Gastroesophageal sphincter (tissue), 4 donors: ENCODE measurements around the gene ROR1. TPM values are rescaled to one million over a fixed set of nuclear protein-coding genes. Genes with fewer than 3 reads are reported as not detected.

Source experiments
- ATAC-seq: fragments of 150-250 bp; one replicate; pipeline ENCODE4 v1.9.1; 2016; ENCODE audit warnings: mild to moderate bottlenecking, moderate library complexity
- H3K27ac ChIP-seq, 4 donors: fragments of 200-600 bp; sonication (generic) in 3 of 4; 1 replicate in 3 of 4; 2 replicates in 1 of 4; pipeline ENCODE4 v1.5.1; 2016 to 2019
- H3K27me3 ChIP-seq: fragments of 200-600 bp; sonication (generic); one replicate; pipeline ENCODE4 v1.5.1; 2019
- H3K36me3 ChIP-seq, 2 donors: fragments of 200-600 bp; sonication (generic); one replicate each; pipeline ENCODE4 v1.5.1; 2019; ENCODE audit warnings: control low read depth in 1 of 2
- H3K4me1 ChIP-seq, 3 donors: fragments of 200-600 bp; sonication (generic); 1 replicate in 2 of 3; 2 replicates in 1 of 3; pipeline ENCODE4 v1.5.1; 2016 to 2019; ENCODE audit warnings: control low read depth in 2 of 3
- H3K4me3 ChIP-seq, 2 donors: fragments of 200-600 bp; sonication (generic); one replicate each; pipeline ENCODE4 v1.5.1; 2019; ENCODE audit warnings: mild to moderate bottlenecking in 1 of 2, moderate library complexity in 1 of 2
- H3K9me3 ChIP-seq, 3 donors: fragments of 200-600 bp; sonication (generic); one replicate each; pipeline ENCODE4 v1.5.1; 2017 to 2019; ENCODE audit warnings: control low read depth in 2 of 3
- EP300 ChIP-seq: sonication (generic); formaldehyde crosslinking; IDR thresholded peaks from one replicate; pipeline ENCODE4 v1.6.1; 2017; ENCODE audit warnings: antibody characterized with exemption, mild to moderate bottlenecking
- POLR2A ChIP-seq, 2 donors: fragments of 450-650 bp; IDR thresholded peaks; one replicate each; pipeline ENCODE4 v1.6.1; 2017; ENCODE audit warnings: antibody characterized with exemption in 2 of 2, mild to moderate bottlenecking in 2 of 2, moderate library complexity in 1 of 2
- POLR2AphosphoS5 ChIP-seq: sonication (generic); formaldehyde crosslinking; IDR thresholded peaks from one replicate; pipeline ENCODE4 v1.6.1; 2017; ENCODE audit warnings: antibody characterized with exemption
- WGBS, 2 donors: methylation state at CpG; one replicate each; pipeline ENCODE4 v1.1.5; 2018; ENCODE audit warnings: low coverage in 1 of 2; 5-methylcytosine and 5-hydroxymethylcytosine counted together
- total RNA-seq, 4 donors: library from RNA; depleted of rRNA; stranded (reverse); fragments of >200 nt; gene quantifications; one replicate each; pipeline ENCODE4 v1.1.0, GENCODE V29; 2016
- TF ChIP-seq, protein P1 (sequence below), 4 experiments: fragments of 200-600 bp in 2 of 4; fragments of 450-650 bp in 2 of 4; sonication (generic) in 1 of 4; IDR thresholded peaks; one replicate each; pipeline ENCODE4 v1.5.1; 2017 to 2019; ENCODE audit warnings: antibody characterized with exemption in 4 of 4, mild to moderate bottlenecking in 2 of 4, moderate library complexity in 2 of 4

The ROR1 gene
- total RNA-seq, 4 donors from 2014 or later: 5.0 to 38.0 (median 8.3) TPM

GRCh38 chr1:64114012-64114525 lies 340.3 kb downstream of the ROR1 start:
- TF ChIP-seq POLR2A (IDR thresholded peaks at IDR 0.05) (no peak), POLR2AphosphoS5 (no peak), EP300 (no peak)
- TF ChIP-seq, protein P1, sequence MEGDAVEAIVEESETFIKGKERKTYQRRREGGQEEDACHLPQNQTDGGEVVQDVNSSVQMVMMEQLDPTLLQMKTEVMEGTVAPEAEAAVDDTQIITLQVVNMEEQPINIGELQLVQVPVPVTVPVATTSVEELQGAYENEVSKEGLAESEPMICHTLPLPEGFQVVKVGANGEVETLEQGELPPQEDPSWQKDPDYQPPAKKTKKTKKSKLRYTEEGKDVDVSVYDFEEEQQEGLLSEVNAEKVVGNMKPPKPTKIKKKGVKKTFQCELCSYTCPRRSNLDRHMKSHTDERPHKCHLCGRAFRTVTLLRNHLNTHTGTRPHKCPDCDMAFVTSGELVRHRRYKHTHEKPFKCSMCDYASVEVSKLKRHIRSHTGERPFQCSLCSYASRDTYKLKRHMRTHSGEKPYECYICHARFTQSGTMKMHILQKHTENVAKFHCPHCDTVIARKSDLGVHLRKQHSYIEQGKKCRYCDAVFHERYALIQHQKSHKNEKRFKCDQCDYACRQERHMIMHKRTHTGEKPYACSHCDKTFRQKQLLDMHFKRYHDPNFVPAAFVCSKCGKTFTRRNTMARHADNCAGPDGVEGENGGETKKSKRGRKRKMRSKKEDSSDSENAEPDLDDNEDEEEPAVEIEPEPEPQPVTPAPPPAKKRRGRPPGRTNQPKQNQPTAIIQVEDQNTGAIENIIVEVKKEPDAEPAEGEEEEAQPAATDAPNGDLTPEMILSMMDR (IDR thresholded peaks at IDR 0.05): no peak
- H3K27ac ChIP-seq: no peak overlapping the region
- 85 to 88% methylated on average over 4 to 5 of the region's 5 CpGs for WGBS, 2 donors
- H3K4me3 ChIP-seq: no peak overlapping the region
- H3K4me1 ChIP-seq: no peaks in the 10 kb centered on the region
- ATAC-seq: no peak
- no peaks in the 10 kb centered on the region for H3K27me3 ChIP-seq
- no peaks in the 10 kb centered on the region for H3K9me3 ChIP-seq
- no peaks in the 10 kb centered on the region for H3K36me3 ChIP-seq

DNA sequence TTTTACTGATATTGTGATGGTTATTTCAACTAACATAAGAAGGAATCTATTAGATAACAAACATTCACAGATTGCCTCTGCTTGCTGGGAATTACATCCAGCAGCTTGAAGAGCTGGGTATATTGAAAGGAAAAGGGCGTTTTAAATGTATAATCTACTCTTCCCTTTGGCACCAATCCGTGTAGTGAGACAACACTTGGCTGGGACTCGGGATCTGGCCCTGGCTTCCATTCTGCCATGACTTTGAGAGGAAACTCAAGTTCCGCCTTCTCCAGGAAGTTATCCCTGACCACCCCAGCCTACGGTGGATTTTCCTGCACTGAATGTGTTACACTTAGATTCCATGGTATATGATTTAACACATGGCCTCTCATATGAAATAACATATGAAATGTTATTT lies 342.7 kb downstream of the ROR1 start:
- no peaks in the 10 kb centered on the region for H3K9me3 ChIP-seq
- no peaks in the 10 kb centered on the region for H3K4me1 ChIP-seq
- no peak overlapping the region for H3K4me3 ChIP-seq
- no peak for ATAC-seq
- no peak overlapping the region for H3K27ac ChIP-seq
- H3K27me3 ChIP-seq: no peaks in the 10 kb centered on the region
- no peaks in the 10 kb centered on the region for H3K36me3 ChIP-seq
- TF ChIP-seq, protein P1 (IDR thresholded peaks at IDR 0.05): no peak
- TF ChIP-seq EP300 (no peak), POLR2A (IDR thresholded peaks at IDR 0.05) (no peak), POLR2AphosphoS5 (no peak)
- WGBS, 2 donors: 55 to 60% methylated on average over 4 to 5 of the region's 5 CpGs

DNA sequence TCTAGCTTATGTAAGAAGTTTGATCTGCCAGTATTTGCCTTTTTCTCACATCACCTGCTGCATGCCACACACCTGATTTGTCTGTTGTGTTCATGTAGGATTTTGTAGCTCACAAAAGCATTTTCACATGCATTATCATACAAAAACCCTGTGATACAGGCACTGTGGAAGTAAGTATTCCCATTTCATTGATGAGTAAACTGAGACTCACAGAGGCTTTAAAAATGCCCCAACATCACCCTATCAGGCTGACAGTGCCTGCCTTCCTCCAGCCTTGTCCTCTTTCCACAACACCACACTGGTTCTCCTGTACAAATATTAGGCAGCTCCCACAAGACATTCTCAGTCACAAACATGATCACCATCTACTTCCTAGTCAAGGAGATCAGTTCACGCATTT lies 343.7 kb downstream of the ROR1 start:
- Histone ChIP-seq H3K36me3 (no peaks in the 10 kb centered on the region), H3K4me3 (no peak overlapping the region), H3K27me3 (no peaks in the 10 kb centered on the region), H3K4me1 (no peaks in the 10 kb centered on the region), H3K27ac (no peak overlapping the region), H3K9me3 (no peaks in the 10 kb centered on the region)
- ATAC-seq: no peak
- no peak for TF ChIP-seq POLR2A (IDR thresholded peaks at IDR 0.05)
- TF ChIP-seq POLR2AphosphoS5: no peak
- TF ChIP-seq EP300: no peak
- TF ChIP-seq, protein P1 (IDR thresholded peaks at IDR 0.05): no peak
- WGBS, 2 donors: 27 to 100% methylated on average over 1 of the region's 1 CpG

- 86% methylated on average over 1 of the region's 1 CpG; no CpG with 5 or more reads in 1 of the 2 donors for WGBS, 2 donors
- Histone ChIP-seq H3K36me3 (no peaks in the 10 kb centered on the region), H3K4me1 (no peaks in the 10 kb centered on the region), H3K27ac (no peak overlapping the region), H3K9me3 (no peaks in the 10 kb centered on the region), H3K4me3 (no peak overlapping the region), H3K27me3 (no peaks in the 10 kb centered on the region)
- no peak for TF ChIP-seq POLR2A (IDR thresholded peaks at IDR 0.05)
- TF ChIP-seq POLR2AphosphoS5: no peak
- TF ChIP-seq, protein P1 (IDR thresholded peaks at IDR 0.05): no peak
- TF ChIP-seq EP300: no peak
- no peak for ATAC-seq
Measured at GRCh38 chr1:64121766-64122385, 348.1 kb downstream of the ROR1 start.

- H3K36me3 ChIP-seq: no peaks in the 10 kb centered on the region
- H3K27me3 ChIP-seq: no peaks in the 10 kb centered on the region
- no peak overlapping the region for H3K4me3 ChIP-seq
- no peak for TF ChIP-seq EP300
- no peak for TF ChIP-seq POLR2A (IDR thresholded peaks at IDR 0.05)
- TF ChIP-seq, protein P1 (IDR thresholded peaks at IDR 0.05): no peak
- no peak for TF ChIP-seq POLR2AphosphoS5
- H3K9me3 ChIP-seq: no peaks in the 10 kb centered on the region
- no peaks in the 10 kb centered on the region for H3K4me1 ChIP-seq
- ATAC-seq: no peak
- H3K27ac ChIP-seq: no peak overlapping the region
- WGBS, 2 donors: 95 to 100% methylated on average over 2 to 3 of the region's 3 CpGs
Measured at GRCh38 chr1:64122588-64122987, 348.8 kb downstream of the ROR1 start.
